ENCODE data around the gene DDX24.

GRCh38 chr14:94052199-94052598 lies 28.8 kb downstream of the DDX24 start:
- TF ChIP-seq POLR2A (IDR thresholded peaks at IDR 0.05; ENCODE audit: low read length) (no peak), GATA1 (IDR thresholded peaks at IDR 0.05; ENCODE audit: low read depth, low read length) (no peak)

Measured in erythroblast (primary cell).